ENCODE measurements around the gene ARPC3.

GRCh38 chr12:110421701-110422100 lies 28.4 kb downstream of the ARPC3 start:
- TF ChIP-seq CTCF (IDR thresholded peaks at IDR 0.05) (no peak), POLR2A (IDR thresholded peaks at IDR 0.05) (no peak), POLR2AphosphoS5 (IDR thresholded peaks at IDR 0.05) (no peak)

All from prostate gland (tissue), 2 donors.